T-cell (primary cell): ENCODE measurements around the gene DYNC1I1. TPM values are rescaled to one million over a fixed set of nuclear protein-coding genes. Genes with fewer than 3 reads are reported as not detected.

Experiments used
- ATAC-seq, 4 experiments: fragments of 200-7000 bp in 3 of 4; fragments of 150-1000 bp in 1 of 4; cut with Tn5 transposase; replicated peaks in 1 of 4; 1 replicate in 3 of 4; 2 replicates in 1 of 4; pipeline ENCODE4 v1.10.0; 2021; ENCODE audit warnings: moderate library complexity in 3 of 4, mild to moderate bottlenecking in 2 of 4, moderate number of reproducible peaks in 1 of 4
- CTCF ChIA-PET, 2 donors: fragments of 300-600 bp; sonication (Branson Sonifier 250); formaldehyde crosslinking; loops; one replicate each; lab custom pipeline; 2022; ENCODE audit warnings: antibody characterized with exemption in 2 of 2; lab: Charles Lee
- POLR2A ChIA-PET, 2 donors: fragments of 300-600 bp; sonication (Branson Sonifier 250); formaldehyde crosslinking; loops; one replicate each; lab custom pipeline; 2022; ENCODE audit warnings: antibody characterized with exemption in 2 of 2; lab: Charles Lee
- DNase-seq, 35 experiments: peaks; one replicate each; pipeline versions ENCODE4 v3.0.0 to v3.0.0-alpha.2; 2013 to 2023
- H3K27ac ChIP-seq: one replicate; pipeline ENCODE4 v1.5.1; 2013; ENCODE audit warnings: low read length
- H3K27me3 ChIP-seq, 2 experiments: replicated peaks in 1 of 2; 1 replicate in 1 of 2; 2 replicates in 1 of 2; pipeline versions ENCODE4 v1.6.1 to v1.7.0; 2013; ENCODE audit warnings: low read length in 1 of 2, mixed read lengths in 1 of 2; ENCODE audit not compliant: control insufficient read depth in 2 of 2, insufficient read depth in 2 of 2; ENCODE audit errors: extremely low read depth in 1 of 2
- H3K36me3 ChIP-seq, 2 donors: 1 replicate in 1 of 2; 2 replicates in 1 of 2; pipeline versions ENCODE4 v1.6.1 to v1.7.0; 2013; ENCODE audit warnings: low read length in 1 of 2; ENCODE audit not compliant: control insufficient read depth in 2 of 2, insufficient read depth in 1 of 2; ENCODE audit errors: extremely low read depth in 1 of 2
- H3K4me1 ChIP-seq, 2 experiments: 1 replicate in 1 of 2; 2 replicates in 1 of 2; pipeline versions ENCODE4 v1.6.1 to v1.7.0; 2013; ENCODE audit warnings: low read length in 2 of 2, mixed read lengths in 1 of 2; ENCODE audit not compliant: insufficient read depth in 2 of 2, control insufficient read depth in 1 of 2; ENCODE audit errors: extremely low read depth in 1 of 2
- H3K4me3 ChIP-seq, 2 donors: 1 replicate in 1 of 2; 2 replicates in 1 of 2; pipeline versions ENCODE4 v1.5.1 to v1.7.0; 2013; ENCODE audit warnings: mild to moderate bottlenecking in 2 of 2, low read length in 1 of 2, moderate library complexity in 1 of 2; ENCODE audit not compliant: control insufficient read depth in 1 of 2; ENCODE audit errors: extremely low read depth in 1 of 2
- H3K9me3 ChIP-seq: 2 replicates; pipeline ENCODE4 v1.7.0; 2013
- H3K27ac Mint-ChIP-seq, 2 donors: one replicate each; pipeline ENCODE4 v1.8.0; 2020 to 2021; ENCODE audit warnings: mild to moderate bottlenecking in 2 of 2, mixed read lengths in 2 of 2
- H3K27me3 Mint-ChIP-seq, 2 donors: one replicate each; pipeline ENCODE4 v1.8.0; 2021 to 2022; ENCODE audit warnings: mixed read lengths in 2 of 2
- H3K36me3 Mint-ChIP-seq: one replicate; pipeline ENCODE4 v1.8.0; 2021; ENCODE audit warnings: mixed read lengths
- H3K4me1 Mint-ChIP-seq, 3 donors: one replicate each; pipeline ENCODE4 v1.8.0; 2020 to 2022; ENCODE audit warnings: mixed read lengths in 3 of 3, mild to moderate bottlenecking in 1 of 3
- H3K4me3 Mint-ChIP-seq, 3 donors: one replicate each; pipeline ENCODE4 v1.8.0; 2020 to 2022; ENCODE audit warnings: mild to moderate bottlenecking in 3 of 3, mixed read lengths in 3 of 3, moderate library complexity in 3 of 3
- H3K9me3 Mint-ChIP-seq, 3 donors: one replicate each; pipeline ENCODE4 v1.8.0; 2020 to 2022; ENCODE audit warnings: mixed read lengths in 3 of 3
- WGBS: methylation state at CpG from one replicate; pipeline ENCODE4 v1.1.5; 2013; ENCODE audit warnings: missing lambda C conversion rate; ENCODE audit not compliant: insufficient coverage; 5-methylcytosine and 5-hydroxymethylcytosine counted together
- total RNA-seq, 35 experiments: library from RNA in 6 of 35; stranded (reverse) in 6 of 35; fragments of 120-200 nt in 1 of 35; gene quantifications; one replicate each; pipeline versions ENCODE4 v1.2.1 to v1.2.4 and lab custom pipeline; 2013 to 2026

DYNC1I1 gene
- total RNA-seq, 5 donors from 2014 or later (not counting 1 experiment from before 2014, with no cell fraction given) = 0.16 TPM; not detected in 4

DNA sequence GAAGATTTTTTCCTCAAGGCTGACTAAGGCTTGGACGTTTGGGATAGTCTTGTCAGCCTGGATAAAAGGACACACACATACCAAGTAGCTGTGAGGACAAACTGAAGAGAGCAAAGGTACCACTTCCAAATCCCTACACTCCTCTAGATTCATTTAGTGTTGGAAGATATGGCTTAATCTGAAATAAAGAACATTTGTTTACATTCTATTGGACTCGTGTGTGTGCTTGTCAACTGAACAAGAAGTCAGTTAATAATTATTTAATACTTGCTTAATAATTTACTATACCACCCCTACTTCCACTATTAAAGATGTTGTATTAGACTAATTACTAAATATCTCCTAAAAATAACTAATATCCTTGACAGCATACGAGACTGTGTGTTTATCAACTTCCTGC lies 23.3 kb upstream of the DYNC1I1 start:
- H3K4me3 Mint-ChIP-seq = no peak overlapping the region
- CTCF ChIA-PET = no interaction called here
- Histone ChIP-seq H3K4me3 (no peak overlapping the region), H3K27ac (no peak overlapping the region), H3K36me3 (no peaks in the 10 kb centered on the region), H3K27me3 (no peaks in the 10 kb centered on the region), H3K4me1 (no peaks in the 10 kb centered on the region), H3K9me3 (no peaks in the 10 kb centered on the region)
- WGBS = no CpG with 5 or more reads among the region's 3 CpGs
- H3K9me3 Mint-ChIP-seq = peaks cover 0 to 9% (median 3%) of the 10 kb centered on the region in 3 donors
- DNase-seq (no peak), ATAC-seq (no peak)
- H3K36me3 Mint-ChIP-seq = no peaks in the 10 kb centered on the region
- no peaks in the 10 kb centered on the region for H3K4me1 Mint-ChIP-seq
- H3K27ac Mint-ChIP-seq = no peak overlapping the region
- POLR2A ChIA-PET = no interaction called here
- H3K27me3 Mint-ChIP-seq = no peaks in the 10 kb centered on the region

DNA sequence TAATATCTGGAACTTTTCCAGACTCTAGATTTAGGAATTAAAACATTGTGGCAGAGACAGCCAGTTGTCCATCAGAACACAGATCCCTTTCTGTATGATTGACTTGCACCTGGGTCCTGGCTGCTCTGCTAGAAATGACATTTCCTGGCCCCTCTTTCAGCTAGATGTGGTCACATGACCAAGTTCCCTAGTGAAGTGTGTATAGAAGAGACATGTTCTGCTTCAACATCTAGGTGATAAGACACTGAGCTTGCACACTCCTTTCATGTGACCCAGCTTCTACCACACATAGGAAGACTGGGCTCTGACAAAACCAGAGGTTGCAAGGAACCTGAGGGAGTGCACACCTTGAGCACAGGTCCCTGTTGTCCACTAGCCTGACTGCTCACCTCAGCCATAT lies 22.8 kb upstream of the DYNC1I1 start:
- H3K27me3 Mint-ChIP-seq = no peaks in the 10 kb centered on the region
- H3K9me3 ChIP-seq = no peaks in the 10 kb centered on the region
- ChIA-PET POLR2A (no interaction called here), CTCF (no interaction called here)
- H3K27ac Mint-ChIP-seq = no peak overlapping the region
- DNase-seq (no peak), ATAC-seq (no peak)
- H3K4me1 Mint-ChIP-seq = no peaks in the 10 kb centered on the region
- no peak overlapping the region for H3K4me3 Mint-ChIP-seq
- no peak overlapping the region for H3K27ac ChIP-seq
- no peak overlapping the region for H3K4me3 ChIP-seq
- H3K36me3 Mint-ChIP-seq = no peaks in the 10 kb centered on the region
- H3K4me1 ChIP-seq = no peaks in the 10 kb centered on the region
- H3K9me3 Mint-ChIP-seq = peaks cover 0 to 9% (median 3%) of the 10 kb centered on the region in 3 donors
- H3K36me3 ChIP-seq = no peaks in the 10 kb centered on the region
- H3K27me3 ChIP-seq = no peaks in the 10 kb centered on the region

GRCh38 chr7:95753440-95753839 lies 18.9 kb upstream of the DYNC1I1 start:
- DNase-seq (no peak), ATAC-seq (no peak)
- H3K4me3 Mint-ChIP-seq = no peak overlapping the region
- no peak overlapping the region for H3K4me3 ChIP-seq
- no peaks in the 10 kb centered on the region for H3K36me3 Mint-ChIP-seq
- peaks cover 0 to 8% of the 10 kb centered on the region in 2 donors for H3K27me3 Mint-ChIP-seq
- H3K4me1 Mint-ChIP-seq = no peaks in the 10 kb centered on the region
- POLR2A ChIA-PET = no interaction called here
- H3K9me3 Mint-ChIP-seq = peaks cover 0 to 9% (median 0%) of the 10 kb centered on the region in 3 donors
- H3K27me3 ChIP-seq = no peaks in the 10 kb centered on the region
- no peaks in the 10 kb centered on the region for H3K36me3 ChIP-seq
- no peak overlapping the region for H3K27ac ChIP-seq
- H3K27ac Mint-ChIP-seq = no peak overlapping the region
- CTCF ChIA-PET = no interaction called here
- H3K4me1 ChIP-seq = no peaks in the 10 kb centered on the region
- no peaks in the 10 kb centered on the region for H3K9me3 ChIP-seq

GRCh38 chr7:95755277-95755934 lies 16.9 kb upstream of the DYNC1I1 start:
- no peaks in the 10 kb centered on the region for H3K4me1 ChIP-seq
- H3K27ac ChIP-seq = no peak overlapping the region
- H3K27me3 ChIP-seq = no peaks in the 10 kb centered on the region
- Mint-ChIP-seq H3K27ac (no peak overlapping the region), H3K27me3 (peaks cover 0 to 11% of the 10 kb centered on the region in 2 donors), H3K4me3 (no peak overlapping the region), H3K9me3 (peaks cover 0 to 9% (median 0%) of the 10 kb centered on the region in 3 donors), H3K36me3 (no peaks in the 10 kb centered on the region), H3K4me1 (no peaks in the 10 kb centered on the region)
- DNase-seq (no peak), ATAC-seq (no peak)
- no peaks in the 10 kb centered on the region for H3K9me3 ChIP-seq
- ChIA-PET POLR2A (no interaction called here), CTCF (interaction anchor here in 1 of 2 donors (0.7 kb wide), 1 partner anchor 1082 kb away, joined by 3 read pairs; no protein-coding TSS in a partner anchor)
- WGBS = 77% methylated on average over 4 of the region's 6 CpGs
- no peaks in the 10 kb centered on the region for H3K36me3 ChIP-seq
- no peak overlapping the region for H3K4me3 ChIP-seq

- WGBS = no CpG with 5 or more reads among the region's 3 CpGs
- H3K36me3 Mint-ChIP-seq = no peaks in the 10 kb centered on the region
Measured at GRCh38 chr7:95758187-95758586, 14.2 kb upstream of the DYNC1I1 start.

DNA sequence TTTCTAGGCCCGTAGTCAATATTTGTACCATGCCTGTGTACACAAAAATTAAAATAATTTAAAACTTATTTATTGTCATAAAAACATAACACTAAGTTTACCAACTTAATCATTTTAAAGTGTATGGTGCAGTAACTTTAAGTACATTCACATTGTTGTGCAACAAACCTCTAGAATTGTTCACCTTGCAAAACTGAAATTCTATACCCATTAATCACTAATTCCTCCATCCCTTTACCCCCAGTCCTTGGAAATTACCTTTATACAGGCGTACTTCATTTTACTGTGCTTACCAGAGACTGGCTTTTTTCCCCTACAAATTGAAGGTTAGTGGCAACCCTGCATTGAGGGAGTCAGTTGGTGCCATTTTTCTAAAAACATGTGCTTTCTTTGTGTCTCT lies 6.3 kb upstream of the DYNC1I1 start:
- no peak for ATAC-seq
- CTCF ChIA-PET = no interaction called here
- no peaks in the 10 kb centered on the region for H3K36me3 Mint-ChIP-seq

More at GRCh38 chr7:95758187-95758586, 14.2 kb upstream of the DYNC1I1 start:
- ATAC-seq (no peak), DNase-seq (no peak)
- Histone ChIP-seq H3K36me3 (no peaks in the 10 kb centered on the region), H3K4me1 (no peaks in the 10 kb centered on the region), H3K27me3 (no peaks in the 10 kb centered on the region), H3K27ac (no peak overlapping the region), H3K4me3 (no peak overlapping the region), H3K9me3 (no peaks in the 10 kb centered on the region)
- Mint-ChIP-seq H3K9me3 (peaks cover 0 to 5% (median 0%) of the 10 kb centered on the region in 3 donors), H3K4me3 (no peak overlapping the region), H3K27ac (no peak overlapping the region), H3K4me1 (no peaks in the 10 kb centered on the region), H3K27me3 (peaks cover 0 to 11% of the 10 kb centered on the region in 2 donors)
- CTCF ChIA-PET = no interaction called here
- POLR2A ChIA-PET = no interaction called here

More for the DNA sequence above, 6.3 kb upstream of the DYNC1I1 start:
- Mint-ChIP-seq H3K4me3 (no peak overlapping the region), H3K4me1 (no peaks in the 10 kb centered on the region), H3K27me3 (peaks cover 1 to 4% of the 10 kb centered on the region in 2 donors), H3K27ac (no peak overlapping the region), H3K9me3 (peaks cover 0 to 5% (median 4%) of the 10 kb centered on the region in 3 donors)
- Histone ChIP-seq H3K27ac (no peak overlapping the region), H3K4me3 (no peak overlapping the region), H3K27me3 (no peaks in the 10 kb centered on the region), H3K9me3 (no peaks in the 10 kb centered on the region), H3K36me3 (no peaks in the 10 kb centered on the region), H3K4me1 (no peaks in the 10 kb centered on the region)
- POLR2A ChIA-PET = no interaction called here
- no peak for DNase-seq
- WGBS = no CpG with 5 or more reads among the region's 2 CpGs
